ENCODE data around the gene GVQW3.

Gene GVQW3

GRCh38 chr11:76448506-76448905, 67.4 kb downstream of the GVQW3 start:
- no peak for DNase-seq

DNA sequence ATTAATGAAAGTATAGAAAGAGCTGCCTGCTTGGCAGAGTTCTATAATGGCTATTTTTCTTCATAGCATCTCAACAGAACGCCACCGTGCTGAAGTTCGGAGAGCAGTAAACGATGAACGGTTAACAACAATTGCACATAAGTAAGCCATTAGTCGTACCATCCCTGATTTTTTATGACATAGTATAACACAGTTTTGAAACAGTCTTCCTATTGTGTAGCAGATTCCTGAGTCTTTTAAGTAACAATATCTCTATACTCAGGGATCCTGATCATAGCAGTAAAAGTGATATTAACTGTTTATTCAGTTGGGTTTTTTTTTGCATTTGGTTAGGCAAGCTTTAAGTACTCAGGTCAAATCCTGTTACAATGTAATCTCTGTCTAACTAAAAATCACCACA, 72.1 kb downstream of the GVQW3 start:
- DNase-seq: no peak

DNA sequence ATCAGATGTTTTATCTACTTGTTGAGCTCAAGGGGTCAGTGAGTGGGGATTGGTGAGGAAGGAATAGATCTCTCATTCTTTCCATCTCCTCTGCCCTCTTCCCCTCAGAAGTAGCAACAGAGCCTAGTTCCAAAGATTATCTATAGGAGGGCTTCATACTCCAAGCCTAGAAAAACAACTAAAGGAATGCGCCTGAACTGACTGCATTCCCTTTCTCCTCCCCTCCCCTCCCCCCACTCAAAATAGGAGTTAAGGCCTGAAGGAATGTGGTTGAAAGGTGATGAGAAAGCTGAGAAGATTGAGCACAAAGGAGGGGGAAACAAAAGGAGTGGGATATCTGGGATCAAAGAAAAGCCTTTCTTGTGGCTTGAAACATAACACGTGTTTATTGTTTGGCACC, 74.2 kb downstream of the GVQW3 start:
- no peak for DNase-seq

GRCh38 chr11:76455931-76456330, 74.8 kb downstream of the GVQW3 start:
- DNase-seq: no peak

GRCh38 chr11:76456571-76456970, 75.4 kb downstream of the GVQW3 start:
- DNase-seq: no peak

All from COR-L47 (cell line).